Stimulated activated CD4-positive, alpha-beta T cell treated with anti-CD3 and anti-CD28 coated beads, Interleukin-15, amount 100 ng/mL, for 48 hours (primary cell): ENCODE data around the gene ZNF140.

Experiments
- DNase-seq, 2 donors: peaks; one replicate each; pipeline ENCODE4 v3.0.0-alpha.2; 2020; ENCODE audit warnings: low read depth in 2 of 2

The ZNF140 gene

GRCh38 chr12:133130038-133130807, 49.5 kb downstream of the ZNF140 start, which contains the start of the genes ZNF10 and ZNF891:
Gene ZNF10 (plus strand): TSS chr12:133130627. CDS start chr12:133144493, 13,866 bp downstream.
Gene ZNF891 (minus strand): TSS chr12:133130274. CDS start chr12:133121918, 8,356 bp downstream.
- DNase-seq, result peak; percentile 94 to 96

- DNase-seq, result peak; percentile 3 to 19
These were observed 50.0 kb downstream of the ZNF140 start for GRCh38 chr12:133130808-133131128.

- no peak for DNase-seq
These were observed 55.0 kb downstream of the ZNF140 start for GRCh38 chr12:133135747-133136146.

- DNase-seq, result no peak
These were observed 65.3 kb downstream of the ZNF140 start for GRCh38 chr12:133145981-133146380.

- no peak for DNase-seq
These were observed 75.5 kb downstream of the ZNF140 start for GRCh38 chr12:133156125-133156690.
